HG02678 (cell line): ENCODE measurements around the gene METTL9.
"Not testable (repeated sequence)": the region's sequence is repeated elsewhere in the genome, so short reads cannot be mapped to it uniquely, and the experiment has no call there.

Source experiments
- ATAC-seq: cut with Tn5 transposase; IDR thresholded peaks from one replicate; pipeline ENCODE4 v1.9.1; 2021; ENCODE audit warnings: mild to moderate bottlenecking, moderate library complexity; ENCODE audit not compliant: unreplicated experiment

The METTL9 gene

DNA sequence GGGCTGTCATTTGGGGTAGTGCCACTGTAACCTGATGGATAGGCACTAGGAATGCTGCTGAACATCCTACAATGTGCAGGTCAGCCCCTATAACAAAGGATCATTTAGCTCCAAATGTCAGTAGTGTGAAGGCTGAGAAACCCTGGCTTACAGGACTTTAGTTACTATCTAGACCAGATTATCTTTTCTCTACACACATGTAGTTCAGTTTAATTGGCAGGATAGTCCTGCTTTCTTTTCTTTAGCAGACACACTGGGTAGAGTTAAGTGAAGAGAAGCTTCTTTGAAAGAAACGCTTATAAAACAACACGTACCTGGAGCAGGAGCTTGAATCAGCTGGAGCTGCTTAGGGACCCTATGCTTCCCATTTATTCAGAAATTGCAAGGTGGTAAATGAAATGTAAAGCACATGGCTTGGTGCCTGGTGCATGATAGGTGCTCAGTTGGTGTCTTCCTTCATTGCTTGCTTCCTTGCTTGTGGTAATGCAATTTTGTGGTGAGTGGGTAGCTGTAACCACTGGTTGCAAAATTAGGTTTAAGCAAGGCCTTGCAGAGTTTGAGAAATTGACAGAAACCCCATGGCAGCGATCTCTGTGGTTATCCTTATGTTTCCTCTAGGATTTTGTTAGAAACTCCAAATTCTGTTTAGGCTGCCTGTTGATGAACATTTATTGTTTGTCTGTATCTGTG lies 9.4 kb downstream of the METTL9 start:
- no peak for ATAC-seq

GRCh38 chr16:21610006-21610544 lies 10.7 kb downstream of the METTL9 start:
- no peak for ATAC-seq

- no peak for ATAC-seq
Measured at GRCh38 chr16:21610766-21611165, 11.4 kb downstream of the METTL9 start.

- ATAC-seq = no peak
Measured at GRCh38 chr16:21611198-21611555, 11.8 kb downstream of the METTL9 start.

- ATAC-seq = no peak
Measured at GRCh38 chr16:21611556-21612384, 12.4 kb downstream of the METTL9 start.

GRCh38 chr16:21613361-21613760 lies 14.0 kb downstream of the METTL9 start:
- ATAC-seq = no peak

DNA sequence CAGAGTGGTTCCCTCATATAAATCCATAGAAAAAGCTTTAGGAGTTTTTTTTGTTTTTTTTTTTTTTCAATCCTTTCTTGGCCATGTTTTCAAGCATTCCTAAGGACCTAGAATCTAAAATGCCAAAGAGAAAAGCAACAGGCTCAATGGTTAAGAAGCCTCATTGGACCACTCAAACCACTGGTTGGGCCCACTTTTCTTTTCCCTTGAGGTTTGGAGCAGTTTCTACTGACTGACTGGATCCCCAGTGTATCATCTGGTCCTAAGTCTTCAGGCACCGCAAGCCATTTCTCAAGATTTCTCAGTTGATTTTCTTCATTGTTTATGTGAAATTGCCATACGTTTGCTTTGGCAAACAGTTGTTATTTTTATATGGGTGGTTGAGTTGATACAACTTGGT lies 14.4 kb downstream of the METTL9 start:
- no peak for ATAC-seq

- no peak for ATAC-seq
Measured at GRCh38 chr16:21614896-21615295, 15.5 kb downstream of the METTL9 start.

GRCh38 chr16:21617607-21618006 lies 18.2 kb downstream of the METTL9 start:
- ATAC-seq = no peak

DNA sequence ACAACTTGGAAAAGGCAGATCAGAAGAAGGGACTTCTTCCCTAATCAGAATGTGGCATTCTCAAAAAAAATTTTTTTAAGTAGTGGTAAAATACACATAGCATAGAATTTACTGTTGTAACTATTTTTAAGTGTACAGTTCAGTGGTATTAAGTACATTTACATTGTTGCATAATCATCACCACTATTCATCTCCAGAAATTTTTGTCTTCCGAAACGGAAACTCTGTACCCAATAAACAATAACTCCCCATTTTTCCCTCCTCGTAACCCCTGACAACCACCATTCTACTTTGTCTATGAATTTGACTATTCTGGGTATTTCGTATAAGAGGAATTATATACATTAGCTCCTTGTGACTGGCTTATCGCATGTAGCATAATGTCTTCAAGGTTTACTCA lies 18.9 kb downstream of the METTL9 start:
- ATAC-seq = no peak

DNA sequence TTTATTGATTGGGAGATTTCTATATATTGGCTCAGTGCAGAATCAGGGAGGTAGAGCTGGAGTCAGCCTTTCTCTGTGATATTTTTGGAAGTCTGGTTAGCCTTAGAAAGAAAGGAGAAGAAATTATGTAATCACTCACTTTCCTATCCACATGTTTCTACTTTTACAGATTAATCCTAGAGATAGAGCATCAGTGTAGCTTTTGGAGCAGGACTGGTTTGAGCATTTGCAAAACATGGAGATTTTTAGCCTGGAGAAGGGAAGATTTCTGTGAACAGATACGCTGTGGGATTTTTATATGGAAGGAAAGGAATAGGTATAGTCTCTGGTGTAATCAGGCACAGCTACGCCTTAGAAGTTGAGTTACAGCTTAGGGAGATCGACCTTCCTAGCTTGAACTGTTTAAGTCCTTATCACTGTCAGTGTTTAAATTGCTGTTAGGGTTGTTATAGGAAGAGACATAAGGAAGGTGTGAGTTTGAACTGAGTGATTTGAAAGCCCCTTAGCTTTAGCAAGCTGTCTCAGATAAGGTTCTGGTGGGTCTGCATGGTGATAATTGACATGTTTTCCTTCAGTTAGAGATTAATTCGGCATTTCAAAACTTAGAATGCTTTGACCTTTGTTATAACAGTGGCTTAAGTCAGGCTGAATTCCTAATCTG lies 20.5 kb downstream of the METTL9 start:
- ATAC-seq = no peak

- ATAC-seq = no peak
Measured at GRCh38 chr16:21620592-21620991, 21.2 kb downstream of the METTL9 start.

DNA sequence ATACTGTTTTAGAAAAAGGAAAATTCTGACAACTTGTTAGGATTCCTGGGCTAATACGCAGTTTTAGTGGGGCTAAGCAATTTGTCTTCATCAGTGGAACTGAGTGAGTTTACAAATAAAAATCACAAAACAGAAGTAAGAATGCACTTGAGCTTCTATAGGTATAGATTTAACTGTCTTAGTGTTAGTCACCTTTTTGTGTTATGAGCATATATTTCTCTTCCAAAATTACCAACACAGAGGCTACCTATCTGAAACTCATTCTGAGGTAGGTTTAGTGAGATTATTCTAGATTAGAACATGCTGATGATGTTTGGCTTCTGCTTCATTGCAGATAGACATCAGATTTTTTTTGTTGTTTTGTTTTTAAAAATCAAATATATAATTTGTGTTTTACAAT lies 23.2 kb downstream of the METTL9 start:
- ATAC-seq = no peak

DNA sequence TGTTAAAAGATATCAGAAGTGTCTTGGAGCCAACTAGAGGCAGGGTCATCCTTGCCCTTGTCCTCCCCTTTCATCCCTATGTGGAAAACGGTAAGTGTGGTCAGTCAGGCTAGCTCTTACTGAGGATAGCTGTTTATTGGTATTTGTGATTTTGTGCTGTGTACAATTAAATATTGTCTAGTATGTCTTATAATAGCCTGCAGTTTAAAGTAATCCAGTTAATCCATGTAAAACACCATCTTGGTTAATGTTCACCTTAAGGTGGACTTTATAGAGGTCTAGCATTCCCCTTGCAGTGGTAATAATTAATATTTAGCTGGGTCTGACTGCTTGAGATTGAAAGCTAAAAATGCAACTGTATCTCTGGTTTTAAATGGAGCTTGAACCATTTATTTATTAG lies 25.6 kb downstream of the METTL9 start:
- no peak for ATAC-seq

DNA sequence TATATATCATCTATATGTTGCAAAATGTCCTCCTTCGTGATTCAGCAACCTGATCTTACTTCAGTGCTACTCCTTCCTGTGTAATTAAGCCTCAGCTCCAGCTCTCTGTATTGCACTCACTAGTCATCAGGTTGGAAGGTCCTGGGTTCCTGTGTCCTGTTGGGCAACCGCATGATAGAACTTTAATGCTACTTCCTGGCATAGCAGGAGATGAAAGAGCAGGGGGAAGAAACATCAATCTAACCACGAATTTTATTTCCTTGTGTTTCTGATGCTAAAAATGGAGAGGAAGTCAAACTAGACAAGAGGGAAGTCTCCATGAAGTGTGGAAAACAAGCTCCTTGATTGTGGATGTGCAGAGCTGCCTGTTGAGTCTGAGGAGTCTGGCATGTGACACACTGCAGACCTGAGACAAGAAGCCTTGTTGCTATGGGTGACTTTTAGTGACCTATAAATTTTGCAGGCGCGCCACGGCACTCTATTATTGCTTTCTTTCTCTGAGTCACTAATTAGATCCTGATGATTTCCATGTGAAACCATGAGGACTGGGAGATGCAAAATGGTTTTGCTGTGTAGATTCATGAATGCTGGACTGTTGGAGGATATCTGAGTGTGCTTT lies 27.4 kb downstream of the METTL9 start:
- ATAC-seq = no peak

- no peak for ATAC-seq
Measured at GRCh38 chr16:21628121-21628726, 28.8 kb downstream of the METTL9 start.

DNA sequence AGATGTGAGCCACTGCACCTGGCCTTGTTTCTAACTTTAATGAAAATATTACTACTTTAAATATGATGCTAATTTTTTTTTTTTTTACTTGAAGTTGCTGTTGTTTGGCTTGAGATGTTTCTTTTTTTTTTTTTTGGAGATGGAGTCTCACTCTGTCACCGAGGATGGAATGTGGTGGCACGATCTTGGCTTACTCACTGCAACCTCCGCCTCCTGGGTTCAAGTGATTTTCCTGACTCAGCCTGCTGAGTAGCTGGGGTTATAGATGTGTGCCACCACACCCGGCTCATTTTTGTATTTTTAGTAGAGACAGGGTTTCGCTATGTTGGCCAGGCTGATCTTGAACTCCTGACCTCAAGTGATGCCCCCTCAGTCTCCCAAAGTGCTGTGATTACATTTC lies 29.4 kb downstream of the METTL9 start:
- ATAC-seq = no peak

- ATAC-seq = not testable (repeated sequence)
Measured at GRCh38 chr16:21629616-21630539, 30.5 kb downstream of the METTL9 start.

DNA sequence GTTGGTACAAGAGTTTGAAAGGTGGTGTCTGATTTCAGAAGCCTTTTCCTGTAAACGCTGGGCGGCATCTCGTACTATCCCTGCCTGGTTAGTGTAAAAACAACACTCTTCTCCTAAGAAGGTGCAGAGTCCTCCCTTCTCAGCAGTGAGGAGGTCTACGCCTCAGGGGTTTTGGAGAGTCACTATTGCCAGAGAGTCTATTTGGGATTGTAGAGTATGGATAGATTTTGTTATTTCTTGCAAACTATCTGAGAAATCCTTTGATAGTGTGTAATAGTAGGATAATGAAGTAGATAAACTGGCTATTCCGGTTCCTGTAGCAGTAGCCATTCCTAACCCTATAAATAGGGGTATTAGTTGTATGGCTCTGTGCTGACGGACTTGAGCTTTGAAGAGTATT lies 31.5 kb downstream of the METTL9 start:
- ATAC-seq = not testable (repeated sequence)

GRCh38 chr16:21631376-21631775 lies 32.0 kb downstream of the METTL9 start:
- ATAC-seq = not testable (repeated sequence)
